HepG2 (cell line): Measurements from ENCODE around the gene RPL23. TPM values are rescaled to one million over a fixed set of nuclear protein-coding genes. Genes with fewer than 3 reads are reported as not detected.

Experiments used
- ATAC-seq: fragments of 200-7000 bp; cut with Tn5 transposase; 3 replicates; pipeline ENCODE4 v1.9.1; 2020; ENCODE audit warnings: mild to moderate bottlenecking, moderate library complexity
- BruUV-seq: library from RNA; stranded (reverse); fragments of 400-500 nt; replicated peaks from 2 replicates; lab custom pipeline; 2021; lab: Mats Ljungman, UMichigan
- CTCF ChIA-PET: fragments of 300-600 bp; formaldehyde crosslinking; extraction: SDS; loops from one replicate; lab custom pipeline; 2021; ENCODE audit warnings: low total read pairs, inconsistent platforms, low intra/inter-chr PET ratio; lab: Yijun Ruan, JAX
- POLR2A ChIA-PET: fragments of 350-600 bp; sonication (Branson Sonifier 250); formaldehyde crosslinking; loops from one replicate; lab custom pipeline; 2020; ENCODE audit warnings: antibody characterized with exemption, inconsistent platforms; lab: Yijun Ruan, JAX
- DNase-seq: peaks from one replicate; pipeline ENCODE4 v3.0.0-alpha.2; 2015; ENCODE audit warnings: low spot score
- FAIRE-seq: peaks from 3 replicates; lab custom pipeline; 2011; peaks lifted over from hg19 to GRCh38; lab: Jason Lieb, UNC
- H2AFZ ChIP-seq: one replicate; pipeline ENCODE4 v1.6.1; 2011; ENCODE audit warnings: low read length, inconsistent platforms
- H3K27ac ChIP-seq: fragments of 300-600 bp; 3 replicates; pipeline ENCODE4 v1.8.0; 2011; ENCODE audit warnings: mixed run types, mild to moderate bottlenecking, mixed read lengths, low read length, inconsistent platforms; ENCODE audit not compliant: insufficient read depth; ENCODE audit errors: extremely low read length
- H3K27me3 ChIP-seq, 2 experiments: fragments of 200-600 bp in 1 of 2; 2 replicates in 1 of 2; 3 replicates in 1 of 2; pipeline versions ENCODE4 v1.6.0 to v1.8.0; 2011; ENCODE audit warnings: low read length in 2 of 2, mild to moderate bottlenecking in 2 of 2, moderate library complexity in 2 of 2, inconsistent platforms in 1 of 2; ENCODE audit not compliant: insufficient read depth in 2 of 2, control insufficient read depth in 1 of 2
- H3K36me3 ChIP-seq, 2 experiments: fragments of 200-600 bp in 1 of 2; replicated peaks in 1 of 2; 2 replicates in 1 of 2; 3 replicates in 1 of 2; pipeline versions ENCODE4 v1.5.1 to v1.8.0; 2011; ENCODE audit warnings: low read length in 2 of 2, inconsistent platforms in 1 of 2; ENCODE audit not compliant: insufficient read depth in 2 of 2, control insufficient read depth in 1 of 2
- H3K4me1 ChIP-seq: 2 replicates; pipeline ENCODE4 v1.5.1; 2012; ENCODE audit warnings: low read length, inconsistent platforms; ENCODE audit not compliant: insufficient read depth
- H3K4me2 ChIP-seq: 2 replicates; pipeline ENCODE4 v1.6.0; 2011; ENCODE audit warnings: low read depth, low read length, inconsistent platforms
- H3K4me3 ChIP-seq, 3 experiments: fragments of 200-600 bp in 1 of 3; sonication (generic), shearing (Covaris generic) in 1 of 3; replicated peaks in 1 of 3; 2 replicates each; pipeline ENCODE4 v1.5.1; 2011 to 2016; ENCODE audit warnings: low read length in 3 of 3, inconsistent platforms in 2 of 3, low read depth in 2 of 3, mild to moderate bottlenecking in 2 of 3, control low read depth in 1 of 3, mixed read lengths in 1 of 3; ENCODE audit not compliant: insufficient read depth in 1 of 3
- H3K79me2 ChIP-seq: one replicate; pipeline ENCODE4 v1.6.1; 2011; ENCODE audit warnings: low read length, inconsistent platforms; ENCODE audit not compliant: insufficient read depth
- H3K9ac ChIP-seq: 2 replicates; pipeline ENCODE4 v1.6.0; 2011; ENCODE audit warnings: mild to moderate bottlenecking, low read depth, low read length, inconsistent platforms; ENCODE audit not compliant: insufficient read depth
- H3K9me3 ChIP-seq: 2 replicates; pipeline ENCODE4 v1.5.1; 2012; ENCODE audit warnings: mild to moderate bottlenecking, low read length
- H4K20me1 ChIP-seq: 2 replicates; pipeline ENCODE4 v1.6.0; 2011; ENCODE audit warnings: inconsistent platforms, mild to moderate bottlenecking, low read length, moderate library complexity; ENCODE audit not compliant: insufficient read depth
- DMAP1 ChIP-seq: IDR thresholded peaks from 2 replicates; pipeline ENCODE4 v1.6.1; 2016
- DPF2 ChIP-seq: sonication (generic); formaldehyde crosslinking; IDR thresholded peaks from 2 replicates; pipeline ENCODE4 v1.4.0; 2020; ENCODE audit warnings: mild to moderate bottlenecking, low read depth, missing genetic modification reagents, borderline replicate concordance
- GTF3A ChIP-seq: sonication (generic); formaldehyde crosslinking; conservative IDR thresholded peaks from 2 replicates; pipeline ENCODE4 v1.4.0; 2020; ENCODE audit warnings: mild to moderate bottlenecking, missing genetic modification reagents
- NFYC ChIP-seq: IDR thresholded peaks from 2 replicates; pipeline ENCODE4 v1.6.1; 2016; ENCODE audit warnings: missing genetic modification reagents, missing compliant biosample characterization
- REPIN1 ChIP-seq: sonication (generic); formaldehyde crosslinking; IDR thresholded peaks from 2 replicates; pipeline ENCODE4 v1.8.0; 2022; ENCODE audit warnings: missing genetic modification reagents, low read depth, mild to moderate bottlenecking, borderline replicate concordance
- TFAP4 ChIP-seq: sonication (generic); IDR thresholded peaks from 2 replicates; pipeline ENCODE4 v1.6.1; 2016; ENCODE audit warnings: low read depth, borderline replicate concordance
- ZBTB21 ChIP-seq: sonication (generic); formaldehyde crosslinking; IDR thresholded peaks from 2 replicates; pipeline ENCODE4 v1.4.0; 2020; ENCODE audit warnings: missing genetic modification reagents
- ZBTB33 ChIP-seq: sonication (generic); formaldehyde crosslinking; IDR thresholded peaks from 2 replicates; pipeline ENCODE4 v1.4.0; 2020; ENCODE audit warnings: missing genetic modification reagents
- ZBTB39 ChIP-seq: sonication (generic); formaldehyde crosslinking; IDR thresholded peaks from 2 replicates; pipeline ENCODE4 v1.5.0; 2020; ENCODE audit warnings: missing genetic modification reagents
- ZMYM3 ChIP-seq: sonication (generic); formaldehyde crosslinking; IDR thresholded peaks from 2 replicates; pipeline ENCODE4 v1.5.1; 2020; ENCODE audit warnings: mild to moderate bottlenecking, missing genetic modification reagents
- WGBS: methylation state at CpG from one replicate; pipeline ENCODE4 v1.1.6; 2017; ENCODE audit warnings: low lambda C conversion rate; 5-methylcytosine and 5-hydroxymethylcytosine counted together
- in situ Hi-C: cut with HindIII; loops from 2 replicates; pipeline ENCODE4 v1.10.0; 2017; ENCODE audit warnings: low pct_unique_long_range_greater_than_20kb; ENCODE audit not compliant: extremely low pct_ligation_motif_present
- intact Hi-C: fragments of 100-400 bp; cut with micrococcal nuclease; formaldehyde crosslinking; loops from one replicate; pipeline ENCODE4 v1.10.0; 2022; ENCODE audit not compliant: unreplicated experiment
- polyA plus RNA-seq, 8 experiments: library from polyadenylated mRNA; depleted of rRNA in 3 of 8; stranded (reverse) in 7 of 8; unstranded in 1 of 8; fragments of >200 nt; fragmentation: Illumina TruSeq in 4 of 8; extraction: Trizol in 4 of 8; gene quantifications; 2 replicates each; pipeline versions ENCODE4 v1.2.1 to v1.2.3, GENCODE V29; 2011 to 2016; ENCODE audit warnings: low read depth in 4 of 8, missing spikeins in 1 of 8, mixed read lengths in 1 of 8; ENCODE audit not compliant: insufficient read depth in 1 of 8
- total RNA-seq, 5 experiments: library from RNA; depleted of rRNA; stranded (reverse); fragments of >200 nt; fragmentation: Illumina TruSeq; extraction: Trizol; gene quantifications; 2 replicates each; pipeline ENCODE4 v1.2.3, GENCODE V29; 2016; ENCODE audit warnings: low read depth in 1 of 5

The RPL23 gene
- total and polyA plus RNA-seq, 2 of the 13 experiments (the other 11 are each of a cell fraction or from before 2014, with no cell fraction given), result 2,790 to 4,860 TPM

- ChIA-PET POLR2A (interaction anchor here (2.6 to 3.8 kb wide), 2 partner anchors 13 to 15 kb away, joined by 11 to 18 read pairs; partner anchors contain the start of gene LASP1), CTCF (no interaction called here)
- H3K9ac ChIP-seq, result no peak overlapping the region
- BruUV-seq, result no TSS peak
- H3K4me2 ChIP-seq, result no peak overlapping the region
- peaks cover 64 to 87% of the 10 kb centered on the region in 2 experiments for H3K36me3 ChIP-seq
- H3K27me3 ChIP-seq, result no peaks in the 10 kb centered on the region
- ATAC-seq (no peak), DNase-seq (no peak), FAIRE-seq (no peak)
- no peak for TF ChIP-seq ZBTB21 (CRISPR knock-in tag)
- no peak for TF ChIP-seq NFYC (CRISPR knock-in tag)
- TF ChIP-seq ZMYM3 (CRISPR knock-in tag), result peak; percentile 48; the same call in 1 of the 2 replicates
- 0 out of 2 replicates have a peak, but pooled peaks have one; percentile 46 for TF ChIP-seq ZBTB33
- no peak for TF ChIP-seq ZBTB39
- no peak for TF ChIP-seq DMAP1 (CRISPR knock-in tag)
- no peak for TF ChIP-seq GTF3A
- TF ChIP-seq REPIN1, result no peak
- no peak for TF ChIP-seq TFAP4
- TF ChIP-seq DPF2 (CRISPR knock-in tag), result no peak
- 95% methylated on average over 19 of the region's 19 CpGs for WGBS
- no peak overlapping the region for H3K4me3 ChIP-seq
- peaks cover 53% of the 10 kb centered on the region for H4K20me1 ChIP-seq
- H3K27ac ChIP-seq, result peak overlapping the region; percentile 21
- H3K9me3 ChIP-seq, result no peaks in the 10 kb centered on the region
- intact Hi-C loops, result no loop called here
- in situ Hi-C loops, result no loop called here
- H3K4me1 ChIP-seq, result peaks cover 56% of the 10 kb centered on the region
- peaks cover 66% of the 10 kb centered on the region for H3K79me2 ChIP-seq
- no peak overlapping the region for H2AFZ ChIP-seq
These were observed 30.3 kb upstream of the RPL23 start for GRCh38 chr17:38883592-38884526.
